K562 (cell line): ENCODE results near the gene ANKRD49. TPM values are rescaled to one million over a fixed set of nuclear protein-coding genes. Genes with fewer than 3 reads are reported as not detected.
A peak's percentile ranks its signal among the peaks of the same experiment; 100 is the strongest.

Experiments
- CEBPB ChIP-seq: fragments of 450-650 bp; IDR thresholded peaks from 2 replicates; pipeline ENCODE4 v1.6.1; 2016; ENCODE audit warnings: missing genetic modification characterization, missing compliant biosample characterization
- CREBBP ChIP-seq: IDR thresholded peaks from one replicate; pipeline ENCODE4 v1.6.1; 2012; ENCODE audit warnings: low read depth, mild to moderate bottlenecking, control low read depth, inconsistent platforms, low read length
- DIDO1 ChIP-seq: fragments of 450-650 bp; IDR thresholded peaks from 2 replicates; pipeline ENCODE4 v1.6.1; 2016; ENCODE audit warnings: low read depth, missing biosample characterization, missing genetic modification characterization
- GATAD2A ChIP-seq: fragments of 450-650 bp; IDR thresholded peaks from 2 replicates; pipeline ENCODE4 v1.6.1; 2017
- HDAC3 ChIP-seq: fragments of 450-650 bp; IDR thresholded peaks from 2 replicates; pipeline ENCODE4 v1.6.1; 2018; ENCODE audit warnings: borderline replicate concordance, mild to moderate bottlenecking, moderate library complexity; ENCODE audit not compliant: partially characterized antibody
- HNRNPUL1 ChIP-seq: fragments of 200-400 bp; formaldehyde crosslinking; IDR thresholded peaks from 2 replicates; pipeline ENCODE4 v1.6.1; 2017; ENCODE audit warnings: low read length
- KAT2B ChIP-seq: IDR thresholded peaks from one replicate; pipeline ENCODE4 v1.6.1; 2012; ENCODE audit warnings: low read depth, mild to moderate bottlenecking, control low read depth, inconsistent platforms, low read length, moderate library complexity
- KLF1 ChIP-seq: fragments of 450-650 bp; IDR thresholded peaks from 2 replicates; pipeline ENCODE4 v1.6.1; 2016; ENCODE audit warnings: missing genetic modification characterization, missing compliant biosample characterization
- NFYB ChIP-seq: IDR thresholded peaks from 2 replicates; pipeline ENCODE4 v1.6.1; 2011; ENCODE audit warnings: mild to moderate bottlenecking, moderate library complexity; ENCODE audit not compliant: insufficient read length; ENCODE audit errors: extremely low read depth
- RBFOX2 ChIP-seq: fragments of 200-400 bp; formaldehyde crosslinking; IDR thresholded peaks from 2 replicates; pipeline ENCODE4 v1.6.1; 2017; ENCODE audit warnings: low read depth, mild to moderate bottlenecking, low read length, moderate library complexity
- RBM25 ChIP-seq: fragments of 200-400 bp; formaldehyde crosslinking; IDR thresholded peaks from 2 replicates; pipeline ENCODE4 v1.6.1; 2018; ENCODE audit warnings: low read length, low read depth, moderate library complexity; ENCODE audit not compliant: severe bottlenecking
- SIN3A ChIP-seq, 2 experiments: fragments of 150-350 bp in 1 of 2; IDR thresholded peaks; 2 replicates each; pipeline ENCODE4 v1.6.1; 2011 to 2016; ENCODE audit warnings: borderline replicate concordance in 2 of 2, low read depth in 2 of 2, low read length in 2 of 2, mild to moderate bottlenecking in 2 of 2, moderate library complexity in 2 of 2; ENCODE audit not compliant: control insufficient read depth in 1 of 2
- SRSF7 ChIP-seq: fragments of 200-400 bp; formaldehyde crosslinking; optimal IDR thresholded peaks from 2 replicates; pipeline ENCODE3; 2017; ENCODE audit warnings: mild to moderate bottlenecking, low read depth, low read length
- STAT5A ChIP-seq: IDR thresholded peaks from 2 replicates; pipeline ENCODE4 v1.6.1; 2012; ENCODE audit warnings: low read length, inconsistent platforms, borderline replicate concordance
- ZNF41 ChIP-seq: fragments of 250-450 bp; sonication (Bioruptor Pico); conservative IDR thresholded peaks from 2 replicates; pipeline ENCODE4 v1.4.0; 2020; ENCODE audit warnings: mild to moderate bottlenecking
- polyA plus RNA-seq, 8 experiments: library from polyadenylated mRNA; depleted of rRNA in 4 of 8; stranded (reverse) in 5 of 8; unstranded in 3 of 8; fragments of >200 nt; fragmentation: Nextera tagmentation in 2 of 8; fragmentation: Illumina TruSeq in 1 of 8; extraction: Ambion mirVana in 2 of 8; extraction: Trizol in 1 of 8; gene quantifications; 2 replicates each; pipeline versions ENCODE4 v1.2.1 to v1.2.3, GENCODE V29; 2011 to 2014; ENCODE audit warnings: inconsistent platforms in 1 of 8, missing spikeins in 1 of 8
- total RNA-seq, 7 experiments: library from RNA; depleted of rRNA in 6 of 7; stranded (reverse); fragments of >200 nt in 6 of 7; fragmentation: Illumina TruSeq in 2 of 7; extraction: Trizol in 2 of 7; gene quantifications; 2 replicates each; pipeline versions ENCODE4 v1.2.1 to v1.2.3, GENCODE V29; 2011 to 2021; ENCODE audit warnings: low replicate concordance in 1 of 7
- TF ChIP-seq, protein P1 (sequence below): fragments of 450-650 bp; IDR thresholded peaks from 2 replicates; pipeline ENCODE4 v1.6.1; 2017; ENCODE audit warnings: mild to moderate bottlenecking, moderate library complexity
- TF ChIP-seq, protein P2 (sequence below): fragments of 450-650 bp; IDR thresholded peaks from 2 replicates; pipeline ENCODE4 v1.6.1; 2016; ENCODE audit warnings: borderline replicate concordance
- TF ChIP-seq, protein P3 (sequence below): sonication (generic); formaldehyde crosslinking; IDR thresholded peaks from 2 replicates; pipeline ENCODE4 v1.8.1; 2022; ENCODE audit warnings: missing genetic modification reagents
- TF ChIP-seq, protein P4 (sequence below), 3 experiments: fragments of 200-800 bp in 1 of 3; sonication (Bioruptor generic) in 1 of 3; sonication (generic) in 1 of 3; formaldehyde crosslinking in 1 of 3; IDR thresholded peaks; 2 replicates each; pipeline versions ENCODE4 v1.6.1 to v1.8.0; 2016 to 2022; ENCODE audit warnings: mild to moderate bottlenecking in 2 of 3, missing compliant biosample characterization in 2 of 3, missing genetic modification characterization in 2 of 3, missing genetic modification reagents in 1 of 3
- TF ChIP-seq, protein P5 (sequence below): fragments of 250-450 bp; sonication (Bioruptor Pico); IDR thresholded peaks from 2 replicates; pipeline ENCODE4 v1.4.0; 2020; ENCODE audit warnings: mild to moderate bottlenecking, moderate library complexity

Gene ANKRD49
- total and polyA plus RNA-seq, 9 of the 15 experiments (the other 6 are each of a cell fraction or from before 2014, with no cell fraction given): 13.4 to 43.5 (median 30.6) TPM

DNA sequence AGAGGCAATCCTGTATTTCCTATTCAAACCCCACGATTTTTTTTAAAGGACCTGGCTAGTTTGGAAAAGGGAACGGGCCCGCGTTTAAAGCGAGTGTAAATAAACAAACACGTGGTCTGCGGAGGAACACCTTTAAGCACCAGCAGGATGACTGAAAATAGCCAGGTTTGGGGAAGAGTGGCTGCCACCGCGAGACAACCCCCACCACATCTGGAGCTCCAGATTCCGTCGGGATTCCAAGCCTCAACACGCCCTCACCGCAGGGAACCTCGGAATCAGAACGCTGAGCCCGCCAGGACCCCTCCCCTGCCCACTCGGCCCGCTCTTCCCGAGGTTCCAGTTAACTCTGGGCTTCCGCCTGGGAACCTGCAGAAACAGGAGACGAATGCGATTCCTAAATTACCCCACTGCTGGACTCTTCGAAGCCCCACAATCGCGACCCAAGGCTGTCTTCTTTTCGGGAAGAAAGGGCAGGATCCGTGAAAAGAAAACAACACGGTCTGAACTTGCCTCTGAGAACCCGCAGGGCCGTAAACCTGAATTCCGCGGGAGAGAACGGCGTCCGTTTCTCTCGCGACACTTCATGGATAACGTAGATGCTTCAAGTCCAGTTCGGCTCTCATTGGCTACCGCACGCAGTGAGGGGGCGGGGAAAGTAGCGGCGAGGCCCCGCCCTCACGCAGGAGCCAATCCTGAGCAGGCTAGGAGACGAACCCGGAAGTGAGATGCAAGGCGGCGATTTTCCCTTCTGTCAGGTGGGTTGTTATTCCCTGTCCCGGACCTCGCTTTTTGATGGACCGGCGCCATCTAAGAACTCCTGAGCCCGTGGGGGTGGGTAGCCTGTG lies at the start of gene ANKRD49, which contains the start of gene MRE11 (continued):
- TF ChIP-seq SIN3A (IDR thresholded peaks at IDR 0.05; ENCODE audit: borderline replicate concordance in 2 of 2, control insufficient read depth in 1 of 2, low read depth in 2 of 2, low read length in 2 of 2): peak; percentile 12 to 36; a peak in 2 of 4 replicates
- peak; percentile 84 for TF ChIP-seq NFYB
- no peak for TF ChIP-seq KLF1 (tag)
- TF ChIP-seq DIDO1 (tag): no peak
- TF ChIP-seq, protein P1, sequence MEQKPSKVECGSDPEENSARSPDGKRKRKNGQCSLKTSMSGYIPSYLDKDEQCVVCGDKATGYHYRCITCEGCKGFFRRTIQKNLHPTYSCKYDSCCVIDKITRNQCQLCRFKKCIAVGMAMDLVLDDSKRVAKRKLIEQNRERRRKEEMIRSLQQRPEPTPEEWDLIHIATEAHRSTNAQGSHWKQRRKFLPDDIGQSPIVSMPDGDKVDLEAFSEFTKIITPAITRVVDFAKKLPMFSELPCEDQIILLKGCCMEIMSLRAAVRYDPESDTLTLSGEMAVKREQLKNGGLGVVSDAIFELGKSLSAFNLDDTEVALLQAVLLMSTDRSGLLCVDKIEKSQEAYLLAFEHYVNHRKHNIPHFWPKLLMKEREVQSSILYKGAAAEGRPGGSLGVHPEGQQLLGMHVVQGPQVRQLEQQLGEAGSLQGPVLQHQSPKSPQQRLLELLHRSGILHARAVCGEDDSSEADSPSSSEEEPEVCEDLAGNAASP: no peak
- no peak for TF ChIP-seq STAT5A
- no peak for TF ChIP-seq CEBPB (tag)
- TF ChIP-seq SRSF7: no peak
- peak; percentile 67 for TF ChIP-seq RBM25
- TF ChIP-seq, protein P2, sequence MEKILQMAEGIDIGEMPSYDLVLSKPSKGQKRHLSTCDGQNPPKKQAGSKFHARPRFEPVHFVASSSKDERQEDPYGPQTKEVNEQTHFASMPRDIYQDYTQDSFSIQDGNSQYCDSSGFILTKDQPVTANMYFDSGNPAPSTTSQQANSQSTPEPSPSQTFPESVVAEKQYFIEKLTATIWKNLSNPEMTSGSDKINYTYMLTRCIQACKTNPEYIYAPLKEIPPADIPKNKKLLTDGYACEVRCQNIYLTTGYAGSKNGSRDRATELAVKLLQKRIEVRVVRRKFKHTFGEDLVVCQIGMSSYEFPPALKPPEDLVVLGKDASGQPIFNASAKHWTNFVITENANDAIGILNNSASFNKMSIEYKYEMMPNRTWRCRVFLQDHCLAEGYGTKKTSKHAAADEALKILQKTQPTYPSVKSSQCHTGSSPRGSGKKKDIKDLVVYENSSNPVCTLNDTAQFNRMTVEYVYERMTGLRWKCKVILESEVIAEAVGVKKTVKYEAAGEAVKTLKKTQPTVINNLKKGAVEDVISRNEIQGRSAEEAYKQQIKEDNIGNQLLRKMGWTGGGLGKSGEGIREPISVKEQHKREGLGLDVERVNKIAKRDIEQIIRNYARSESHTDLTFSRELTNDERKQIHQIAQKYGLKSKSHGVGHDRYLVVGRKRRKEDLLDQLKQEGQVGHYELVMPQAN: peak; percentile 83
- TF ChIP-seq RBFOX2: peak; percentile 87
- TF ChIP-seq KAT2B: no peak
- no peak for TF ChIP-seq HNRNPUL1
- TF ChIP-seq GATAD2A: no peak
- TF ChIP-seq CREBBP: no peak
- TF ChIP-seq, protein P3, sequence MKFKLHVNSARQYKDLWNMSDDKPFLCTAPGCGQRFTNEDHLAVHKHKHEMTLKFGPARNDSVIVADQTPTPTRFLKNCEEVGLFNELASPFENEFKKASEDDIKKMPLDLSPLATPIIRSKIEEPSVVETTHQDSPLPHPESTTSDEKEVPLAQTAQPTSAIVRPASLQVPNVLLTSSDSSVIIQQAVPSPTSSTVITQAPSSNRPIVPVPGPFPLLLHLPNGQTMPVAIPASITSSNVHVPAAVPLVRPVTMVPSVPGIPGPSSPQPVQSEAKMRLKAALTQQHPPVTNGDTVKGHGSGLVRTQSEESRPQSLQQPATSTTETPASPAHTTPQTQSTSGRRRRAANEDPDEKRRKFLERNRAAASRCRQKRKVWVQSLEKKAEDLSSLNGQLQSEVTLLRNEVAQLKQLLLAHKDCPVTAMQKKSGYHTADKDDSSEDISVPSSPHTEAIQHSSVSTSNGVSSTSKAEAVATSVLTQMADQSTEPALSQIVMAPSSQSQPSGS (CRISPR knock-in tag): no peak
- no peak for TF ChIP-seq ZNF41
- no peak for TF ChIP-seq HDAC3
- TF ChIP-seq, protein P4, sequence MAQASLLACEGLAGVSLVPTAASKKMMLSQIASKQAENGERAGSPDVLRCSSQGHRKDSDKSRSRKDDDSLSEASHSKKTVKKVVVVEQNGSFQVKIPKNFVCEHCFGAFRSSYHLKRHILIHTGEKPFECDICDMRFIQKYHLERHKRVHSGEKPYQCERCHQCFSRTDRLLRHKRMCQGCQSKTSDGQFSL (CRISPR knock-in tag; IDR thresholded peaks at IDR 0.05): no peak
- TF ChIP-seq, protein P4 (tag; IDR thresholded peaks at IDR 0.05): no peak
- TF ChIP-seq, protein P5, sequence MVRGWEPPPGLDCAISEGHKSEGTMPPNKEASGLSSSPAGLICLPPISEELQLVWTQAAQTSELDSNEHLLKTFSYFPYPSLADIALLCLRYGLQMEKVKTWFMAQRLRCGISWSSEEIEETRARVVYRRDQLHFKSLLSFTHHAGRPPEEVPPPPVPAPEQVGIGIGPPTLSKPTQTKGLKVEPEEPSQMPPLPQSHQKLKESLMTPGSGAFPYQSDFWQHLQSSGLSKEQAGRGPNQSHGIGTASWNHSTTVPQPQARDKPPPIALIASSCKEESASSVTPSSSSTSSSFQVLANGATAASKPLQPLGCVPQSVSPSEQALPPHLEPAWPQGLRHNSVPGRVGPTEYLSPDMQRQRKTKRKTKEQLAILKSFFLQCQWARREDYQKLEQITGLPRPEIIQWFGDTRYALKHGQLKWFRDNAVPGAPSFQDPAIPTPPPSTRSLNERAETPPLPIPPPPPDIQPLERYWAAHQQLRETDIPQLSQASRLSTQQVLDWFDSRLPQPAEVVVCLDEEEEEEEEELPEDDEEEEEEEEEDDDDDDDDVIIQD: no peak
